Astrocyte of the hippocampus (primary cell): Measurements from ENCODE around the gene TTC21A.

ENCODE experiments used
- DNase-seq: peaks from one replicate; pipeline ENCODE4 v3.0.0; 2011; ENCODE audit warnings: low read depth, low spot score

The TTC21A gene

DNA sequence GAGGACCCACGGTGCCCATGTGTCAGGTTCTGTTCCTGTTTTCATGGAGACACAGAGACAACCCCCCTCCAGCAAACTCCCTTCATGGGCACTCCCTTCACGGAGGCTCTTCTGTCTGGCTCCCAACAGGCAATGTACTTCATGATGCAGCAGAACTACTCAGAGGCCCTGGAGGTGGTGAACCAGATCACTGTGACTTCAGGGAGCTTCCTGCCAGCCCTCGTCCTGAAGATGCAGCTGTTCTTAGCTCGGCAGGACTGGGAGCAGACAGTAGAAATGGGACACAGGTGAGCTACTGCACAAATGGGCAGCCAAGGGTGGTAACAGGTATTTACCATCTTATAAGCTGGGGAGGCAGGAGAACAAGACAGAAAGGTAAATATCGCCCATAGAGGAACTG, 7.0 kb downstream of the TTC21A start:
- no peak for DNase-seq

DNA sequence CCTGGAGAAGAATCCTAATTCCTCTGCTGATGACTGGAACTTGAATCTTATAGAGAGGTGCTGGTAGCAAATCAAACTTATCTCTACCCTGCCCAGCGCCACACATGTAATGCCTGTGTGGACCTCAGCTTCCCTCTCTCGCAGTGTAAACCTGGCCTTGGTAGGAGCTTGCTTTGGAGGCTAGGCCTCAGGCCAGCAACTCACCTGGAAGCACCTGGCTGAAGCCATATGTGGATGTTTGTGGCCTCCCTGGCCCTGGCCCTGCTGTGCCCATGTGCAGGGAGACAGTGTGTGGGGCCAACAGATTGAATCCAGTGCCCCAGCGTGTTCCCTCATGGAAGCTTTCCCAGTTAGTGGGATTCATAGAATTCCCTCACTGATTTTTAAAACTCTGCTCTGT, 8.4 kb downstream of the TTC21A start:
- DNase-seq, result no peak

DNA sequence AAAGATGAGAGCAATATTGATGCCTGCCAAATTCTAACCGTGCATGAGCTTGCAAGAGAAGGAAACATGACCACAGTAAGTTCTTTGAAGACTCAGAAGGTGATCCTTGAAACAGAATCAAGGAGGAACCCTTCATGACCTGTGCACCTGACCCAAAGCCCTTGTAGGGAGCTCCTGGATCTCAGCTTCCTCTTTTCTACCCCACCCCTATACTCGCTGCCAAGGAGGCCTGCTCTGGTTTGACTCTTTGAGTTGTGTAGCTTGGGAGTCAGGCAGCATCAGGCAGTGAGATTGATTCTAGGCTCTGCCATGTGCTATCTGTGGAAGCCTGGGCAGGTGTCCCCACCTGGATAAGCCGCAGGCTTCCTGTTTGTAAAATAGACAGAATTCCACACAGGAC, 10.6 kb downstream of the TTC21A start:
- DNase-seq, result no peak

DNA sequence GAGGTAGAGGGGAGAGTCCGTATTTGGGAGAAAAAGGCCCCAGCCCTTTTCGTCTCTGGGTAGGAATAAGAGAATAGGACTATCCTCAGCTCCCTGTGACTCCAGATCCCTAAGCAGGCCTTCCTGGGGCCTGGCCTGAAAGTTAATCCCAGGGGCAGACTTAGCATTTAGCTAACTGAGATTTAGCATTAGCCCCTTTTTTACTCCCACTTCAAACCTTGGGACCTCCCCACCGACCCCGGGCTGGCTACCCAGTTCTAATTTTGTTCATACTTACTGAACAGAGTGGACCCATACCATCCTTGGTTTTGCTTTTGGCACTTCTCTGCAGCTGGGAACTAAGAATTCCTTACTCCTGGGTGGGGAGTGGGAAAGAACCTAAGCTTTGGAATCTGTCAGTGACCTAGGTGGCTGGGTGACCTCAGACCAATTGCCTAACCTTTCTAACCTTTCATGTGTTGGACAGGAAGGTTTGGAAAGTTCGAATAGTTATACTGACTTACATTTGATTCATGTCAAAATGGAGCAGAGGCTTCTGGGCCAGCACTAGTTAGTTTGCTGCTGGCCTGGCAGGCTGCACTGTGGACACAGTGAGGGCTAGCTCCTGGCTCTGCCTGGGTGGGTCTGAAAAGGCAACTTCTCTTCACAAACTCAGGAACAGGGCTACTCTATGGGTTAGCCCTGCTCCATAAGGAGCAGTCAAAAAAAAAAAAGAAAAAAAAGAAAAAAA, 11.6 kb downstream of the TTC21A start:
- no peak for DNase-seq

DNA sequence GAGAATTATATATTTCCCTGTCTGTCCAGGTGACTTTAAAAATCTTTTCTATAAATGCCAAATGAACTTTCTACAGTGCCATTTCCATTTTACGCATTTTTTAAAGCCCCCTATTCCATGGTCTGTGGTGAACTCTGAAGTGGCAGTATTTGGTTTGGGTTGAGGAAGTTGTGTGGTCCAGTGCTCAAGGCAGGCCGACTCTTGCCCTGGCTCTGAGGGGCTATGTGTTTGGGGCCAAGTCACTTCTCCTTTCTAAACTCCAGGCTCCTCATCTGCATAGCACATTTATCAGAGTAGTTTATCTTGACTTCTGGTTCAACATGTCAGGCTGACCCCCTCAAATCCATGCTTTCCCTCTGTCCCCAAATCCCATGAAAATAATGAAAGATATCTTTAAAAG, 14.1 kb downstream of the TTC21A start:
- DNase-seq, result no peak

DNA sequence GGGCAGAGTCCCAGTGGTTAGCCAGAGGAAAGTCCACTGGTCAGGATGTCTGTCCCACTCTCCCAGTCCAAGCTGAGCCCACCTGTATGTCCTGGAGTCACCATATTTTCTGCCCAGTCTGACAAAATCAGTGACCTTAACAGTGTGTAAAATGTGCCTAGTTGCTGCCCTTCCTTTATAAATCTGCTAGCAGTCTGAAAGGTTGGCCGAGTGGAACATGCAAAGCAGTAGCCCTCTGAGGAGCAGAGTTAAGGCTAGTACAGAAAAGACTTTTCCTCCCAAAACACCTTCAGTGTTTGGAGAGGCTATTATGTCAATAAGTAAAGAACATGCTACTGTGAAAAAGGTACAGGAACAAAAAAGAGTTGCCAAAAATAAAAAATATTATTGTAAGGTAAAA, 15.3 kb downstream of the TTC21A start:
- no peak for DNase-seq

DNA sequence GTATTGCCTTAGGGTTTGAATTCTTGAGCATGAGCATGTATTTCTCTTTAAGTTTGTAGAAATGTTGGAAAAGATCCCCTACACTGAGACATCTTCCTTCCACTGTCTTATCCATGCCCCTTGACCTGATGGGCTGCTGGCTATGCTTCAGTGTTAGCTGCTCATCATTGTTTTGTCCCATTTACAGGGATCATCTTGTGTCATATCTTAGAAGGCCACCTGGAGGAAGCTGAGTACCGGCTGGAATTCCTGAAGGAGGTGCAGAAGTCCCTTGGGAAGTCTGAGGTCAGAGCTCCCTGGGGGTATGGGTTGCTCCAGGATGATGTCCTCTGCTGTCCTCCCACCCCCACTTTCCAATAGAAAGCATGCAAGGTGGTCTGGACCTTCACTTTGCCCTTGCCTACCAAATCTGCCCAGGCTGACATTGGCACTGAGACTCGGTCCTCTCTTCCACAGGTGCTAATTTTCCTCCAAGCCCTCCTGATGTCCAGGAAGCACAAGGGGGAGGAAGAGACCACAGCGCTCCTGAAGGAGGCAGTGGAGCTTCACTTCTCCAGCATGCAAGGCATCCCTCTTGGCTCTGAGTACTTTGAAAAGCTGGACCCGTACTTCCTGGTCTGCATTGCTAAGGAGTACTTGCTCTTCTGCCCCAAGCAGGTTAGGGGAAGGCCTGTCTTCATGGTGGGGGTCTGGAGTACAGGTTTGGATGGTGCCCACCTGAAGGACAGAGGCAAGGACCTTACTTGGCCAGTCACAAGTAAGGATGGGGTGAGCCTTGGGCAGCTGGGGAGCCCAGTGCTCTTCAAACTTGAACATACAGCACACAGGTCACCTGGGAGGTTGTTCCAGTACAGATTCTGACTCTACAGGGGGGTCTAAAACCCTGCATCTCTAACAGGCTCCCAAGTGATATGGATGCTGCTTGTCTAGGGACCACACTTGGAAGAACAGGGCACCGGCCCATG, 17.7 kb downstream of the TTC21A start:
- no peak for DNase-seq

DNA sequence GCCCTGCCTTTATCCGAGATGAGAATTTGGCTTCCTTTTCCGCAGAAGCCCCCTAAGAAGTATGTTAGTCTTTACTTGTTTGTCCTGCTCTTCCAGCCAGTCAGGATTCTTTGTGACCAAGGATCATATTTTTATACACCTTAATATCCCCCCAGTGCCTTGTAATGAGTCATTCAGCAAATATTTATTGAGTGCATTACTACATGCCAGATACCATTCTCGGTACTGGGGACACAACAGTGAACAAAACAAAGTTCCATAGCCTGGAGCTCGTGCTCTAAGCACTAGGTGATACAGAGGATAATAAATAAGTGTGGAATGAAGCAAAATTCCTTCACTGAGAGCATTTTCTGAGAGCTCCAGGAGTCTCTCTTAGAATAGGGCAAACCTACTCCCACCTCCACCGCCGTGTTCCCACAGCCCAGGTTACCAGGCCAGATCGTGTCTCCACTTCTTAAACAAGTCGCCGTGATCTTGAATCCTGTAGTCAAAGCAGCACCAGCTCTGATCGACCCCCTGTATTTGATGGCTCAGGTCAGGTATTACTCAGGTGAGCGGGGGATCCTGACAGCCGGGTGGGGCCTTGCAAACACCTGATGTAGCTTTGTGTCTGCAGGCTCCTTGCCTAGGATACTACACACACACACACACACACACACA, 18.5 kb downstream of the TTC21A start:
- peak; percentile 59 for DNase-seq

DNA sequence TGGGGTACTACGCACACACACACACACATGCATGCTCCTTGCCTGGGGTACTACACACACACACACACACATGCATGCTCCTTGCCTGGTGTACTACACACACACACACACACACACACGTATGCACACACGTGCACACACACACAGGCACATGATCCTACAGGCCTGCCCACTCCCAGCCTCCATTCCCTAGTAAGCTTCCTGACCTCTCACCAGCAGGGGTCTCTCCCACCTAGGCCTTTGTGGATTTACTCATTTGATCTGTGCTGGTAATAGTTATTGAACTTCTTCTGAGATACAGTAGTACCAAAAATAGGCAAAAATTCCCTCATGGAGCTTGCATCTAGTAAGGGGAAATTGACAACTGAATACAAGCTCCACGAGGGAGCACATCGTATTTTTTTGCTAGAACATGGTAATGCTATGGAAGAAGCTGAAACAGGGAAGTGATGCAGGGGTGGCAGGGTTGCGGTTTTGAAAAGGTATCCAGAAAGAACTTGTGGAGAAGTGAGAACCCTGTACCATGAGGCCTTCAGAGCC, 19.1 kb downstream of the TTC21A start:
- peak; percentile 69 for DNase-seq

DNA sequence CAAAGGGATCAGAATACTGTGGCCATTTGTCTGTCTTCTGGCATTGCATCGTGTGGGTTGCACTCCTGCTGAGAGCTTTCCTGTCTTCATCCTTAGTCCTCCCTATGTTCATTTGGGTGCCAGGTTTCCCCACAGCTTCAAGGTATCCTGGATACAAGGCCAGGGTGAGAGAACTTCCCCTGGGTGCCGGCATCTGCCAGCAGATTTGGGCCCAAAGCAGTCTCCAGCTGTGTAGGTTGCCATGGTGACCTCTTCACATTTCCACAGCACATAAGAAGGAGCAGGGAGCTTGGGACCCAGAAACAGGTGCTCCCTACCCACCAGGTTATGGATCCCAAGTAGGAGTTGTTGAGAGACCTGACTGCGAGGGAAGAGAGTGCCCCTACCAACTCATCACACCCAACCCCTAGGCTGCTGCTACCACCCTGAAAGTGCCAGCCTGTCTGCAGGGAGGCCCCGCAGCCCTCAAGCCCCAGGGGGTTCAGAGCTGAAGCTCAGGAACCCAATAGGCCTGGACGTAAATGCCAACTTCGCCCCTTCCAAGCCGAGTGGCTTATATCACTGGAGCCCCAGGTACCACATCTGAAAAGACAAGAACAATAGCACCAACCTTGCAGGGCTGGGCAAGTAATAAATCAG, 19.9 kb downstream of the TTC21A start:
- DNase-seq, result no peak

DNA sequence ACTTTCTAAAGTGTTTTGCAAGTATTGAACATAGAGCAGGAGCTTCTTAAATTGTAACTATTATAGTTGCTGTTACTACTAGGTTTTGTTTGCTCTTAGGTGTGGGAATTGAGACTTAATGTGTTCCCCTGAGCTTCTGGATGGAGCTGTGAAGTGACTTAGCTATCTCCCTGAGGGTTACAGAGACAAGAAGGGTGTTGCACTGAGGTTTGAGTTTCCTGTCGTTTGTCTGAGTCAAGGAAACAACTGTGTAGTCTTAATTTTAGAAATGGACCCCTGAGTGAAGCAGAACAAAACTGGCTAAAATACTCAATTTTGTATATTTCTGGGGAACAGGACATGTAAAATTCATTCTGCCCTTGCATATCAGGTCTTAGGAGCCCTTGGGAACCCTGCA, 20.4 kb downstream of the TTC21A start:
- no peak for DNase-seq

DNA sequence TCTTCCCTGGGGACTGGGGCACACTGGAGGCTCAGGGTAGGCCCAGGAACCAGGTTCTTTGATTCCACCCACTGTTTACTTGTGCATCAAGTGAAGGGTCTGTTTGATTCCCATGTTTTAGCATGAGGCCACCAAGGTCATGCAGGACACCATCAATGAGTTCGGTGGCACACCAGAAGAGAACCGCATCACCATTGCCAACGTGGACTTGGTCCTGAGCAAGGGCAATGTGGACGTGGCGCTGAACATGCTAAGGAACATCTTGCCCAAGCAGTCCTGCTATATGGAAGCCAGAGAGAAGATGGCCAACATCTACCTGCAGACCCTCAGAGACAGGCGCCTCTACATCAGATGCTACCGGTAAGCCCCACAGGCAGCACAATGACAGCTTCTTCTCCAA, 21.5 kb downstream of the TTC21A start:
- no peak for DNase-seq

DNA sequence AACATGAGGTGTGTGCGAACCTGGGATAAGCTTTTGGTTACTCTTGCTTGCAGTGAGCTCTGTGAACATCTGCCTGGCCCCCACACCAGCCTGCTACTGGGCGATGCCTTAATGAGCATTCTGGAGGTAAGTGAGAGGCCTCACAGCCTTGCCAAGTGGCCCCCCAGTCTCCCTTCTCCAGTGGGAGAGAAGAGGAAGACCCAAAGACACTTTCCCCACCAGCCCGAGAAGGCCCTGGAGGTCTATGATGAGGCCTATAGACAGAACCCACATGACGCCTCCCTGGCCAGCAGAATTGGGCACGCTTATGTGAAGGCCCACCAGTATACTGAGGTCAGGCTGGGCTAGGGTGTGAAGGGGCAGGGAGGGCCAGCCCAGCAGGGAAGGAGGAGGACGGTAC, 22.5 kb downstream of the TTC21A start:
- DNase-seq, result no peak

DNA sequence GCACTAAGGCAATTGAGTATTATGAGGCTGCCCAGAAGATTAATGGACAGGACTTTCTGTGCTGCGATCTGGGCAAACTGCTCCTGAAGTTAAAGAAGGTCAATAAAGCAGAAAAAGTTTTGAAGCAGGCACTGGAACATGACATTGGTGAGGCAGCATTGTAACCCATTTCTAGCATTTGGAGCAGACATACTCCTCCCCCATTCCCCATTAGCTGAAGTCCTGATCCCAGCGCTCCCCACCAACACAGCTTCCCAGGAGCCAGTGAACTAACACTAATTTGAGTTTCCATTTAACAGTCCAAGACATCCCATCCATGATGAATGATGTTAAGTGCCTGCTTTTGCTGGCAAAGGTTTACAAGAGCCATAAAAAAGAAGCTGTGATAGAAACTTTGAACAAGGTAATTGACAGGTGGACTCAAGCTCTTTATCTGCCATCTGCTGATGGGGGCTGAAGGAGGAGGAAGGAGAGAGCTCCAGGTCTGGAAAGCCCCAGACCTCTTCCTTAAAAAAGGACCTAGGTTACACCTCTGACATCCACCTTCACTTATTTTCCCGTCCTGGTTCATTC, 23.3 kb downstream of the TTC21A start:
- DNase-seq, result no peak

DNA sequence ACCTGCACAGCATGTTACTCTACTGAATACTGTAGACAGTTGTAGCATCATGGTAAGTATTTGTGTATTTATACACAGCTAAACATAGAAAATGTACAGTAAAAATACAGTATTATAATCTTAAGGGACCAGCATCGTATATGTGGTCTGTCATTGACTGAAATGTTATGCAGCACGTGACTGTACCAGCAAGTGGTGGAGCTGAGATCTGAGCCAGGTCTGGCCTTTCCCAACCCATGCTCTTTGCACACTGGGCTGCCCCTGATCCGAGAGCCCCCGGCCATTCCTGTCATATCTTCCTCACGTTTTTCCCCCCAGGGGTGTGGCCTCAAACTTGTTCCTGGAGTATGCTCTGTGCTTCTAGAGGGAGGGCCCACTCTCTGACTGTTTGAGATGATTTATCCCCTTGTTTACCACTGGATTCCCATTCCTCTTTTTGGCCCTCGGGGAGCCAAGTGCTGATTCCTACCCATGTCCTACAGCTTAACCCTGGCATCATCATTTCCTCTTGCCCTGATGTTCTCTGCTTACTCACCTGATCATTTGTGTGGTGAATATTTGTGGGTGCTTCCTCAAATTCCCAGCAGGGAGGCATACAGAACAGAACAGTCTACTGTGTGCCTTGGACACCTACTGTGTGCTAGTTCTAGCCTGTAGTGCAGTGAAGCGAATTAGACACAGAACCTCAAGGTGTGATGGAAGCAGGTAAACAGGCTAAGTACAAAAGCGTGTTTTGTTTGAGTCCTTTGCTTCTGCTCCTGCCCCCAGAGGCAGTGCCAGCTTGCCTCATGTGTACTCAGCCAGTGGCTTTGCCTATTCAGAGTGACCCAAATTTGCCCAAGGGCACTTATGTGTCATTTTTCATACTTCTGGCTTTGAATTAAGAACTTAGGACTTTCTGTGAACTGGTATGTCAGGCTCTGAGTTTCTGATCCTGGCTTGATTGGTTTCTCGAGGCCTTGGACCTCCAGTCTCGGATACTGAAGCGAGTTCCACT, 24.9 kb downstream of the TTC21A start:
- no peak for DNase-seq

DNA sequence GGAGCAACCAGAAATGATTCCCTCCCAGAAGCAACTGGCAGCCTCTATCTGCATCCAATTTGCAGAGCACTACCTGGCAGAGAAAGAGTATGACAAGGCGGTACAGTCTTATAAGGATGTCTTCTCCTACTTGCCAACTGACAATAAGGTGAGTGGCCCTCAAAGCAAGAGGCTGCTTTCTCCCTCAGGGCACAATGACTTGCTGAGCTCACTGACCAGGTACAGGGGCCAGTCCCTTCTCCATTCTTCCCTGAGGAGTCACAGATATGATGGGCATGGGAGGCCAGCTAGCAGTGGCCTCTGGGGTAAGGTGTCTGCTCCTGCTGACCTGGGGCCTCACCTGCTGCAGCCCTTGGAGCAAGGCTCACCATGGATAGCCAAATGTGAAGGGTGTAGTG, 25.6 kb downstream of the TTC21A start:
- no peak for DNase-seq

DNA sequence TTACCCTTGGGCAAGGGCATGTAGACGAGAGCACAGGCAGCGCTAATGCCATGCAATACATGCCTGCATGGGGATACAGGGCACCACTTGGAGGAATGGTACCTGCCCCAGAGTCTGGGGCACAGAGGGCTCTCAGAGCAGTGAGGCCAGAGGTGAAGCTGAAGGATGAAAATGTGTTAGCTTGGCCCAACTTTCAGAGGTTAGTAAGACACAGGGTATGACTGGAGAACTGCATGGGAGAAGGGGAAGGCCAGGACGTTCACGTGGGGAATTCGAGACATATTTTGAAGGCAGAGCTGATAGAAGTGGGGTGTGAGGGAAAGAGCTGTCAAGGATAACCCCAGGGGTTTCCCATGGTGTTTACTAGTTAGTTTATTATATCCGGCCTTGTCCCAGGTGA, 26.3 kb downstream of the TTC21A start:
- no peak for DNase-seq

DNA sequence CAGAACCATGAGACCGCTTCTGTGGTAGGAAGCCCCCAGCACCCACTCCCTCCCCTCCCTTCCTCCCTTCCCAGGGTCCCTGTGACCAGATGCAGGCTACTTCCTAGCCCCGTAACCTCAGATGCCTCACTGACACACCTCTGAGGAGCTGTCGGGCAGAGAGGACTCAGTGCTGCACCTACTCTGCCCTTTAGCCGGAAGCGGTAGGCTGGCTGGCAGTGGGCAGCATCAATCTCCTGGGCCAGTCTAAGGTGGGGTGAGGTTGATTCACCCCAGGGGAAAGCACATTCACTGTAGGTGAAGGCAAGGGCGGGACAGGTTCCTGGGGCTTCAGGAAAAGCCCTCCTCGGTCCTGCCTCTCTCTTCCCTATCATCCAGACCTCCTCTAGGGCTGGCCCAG, 26.8 kb downstream of the TTC21A start:
- DNase-seq, result no peak

DNA sequence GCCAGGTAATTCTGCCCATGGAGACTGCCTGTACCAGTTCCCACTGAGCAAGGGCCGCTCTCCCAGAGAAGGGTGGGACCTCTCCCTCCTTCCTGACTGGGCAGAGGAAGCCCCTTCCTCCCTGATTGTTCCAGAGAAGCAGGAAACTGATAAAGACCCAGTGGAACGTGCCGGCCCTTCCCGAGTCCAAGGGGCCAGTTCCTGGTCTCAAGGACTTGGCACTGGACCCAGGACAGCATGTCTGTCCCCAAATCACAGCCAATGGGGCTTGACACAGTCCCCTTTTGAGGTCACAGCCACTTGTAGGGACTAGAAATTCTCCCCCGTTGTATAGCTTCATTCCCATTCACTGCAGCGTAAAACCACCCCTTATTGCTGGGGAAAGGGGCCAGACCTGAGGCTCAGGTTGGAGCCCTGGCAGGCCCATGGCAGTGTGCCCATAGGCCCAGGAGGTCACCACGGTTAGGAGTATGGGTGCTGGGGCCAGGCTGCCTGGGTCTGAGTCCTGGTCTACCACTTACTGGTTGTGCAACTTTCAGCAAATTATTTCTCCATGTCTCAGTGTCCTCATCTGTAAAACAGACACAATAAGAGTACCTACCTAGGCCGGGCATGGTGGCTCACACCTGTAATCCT, 27.8 kb downstream of the TTC21A start:
- DNase-seq, result no peak
